Left renal pelvis (tissue), 4 donors: ENCODE measurements around the gene EVA1C. TPM values are rescaled to one million over a fixed set of nuclear protein-coding genes. Genes with fewer than 3 reads are reported as not detected.
"Not testable (repeated sequence)": the region's sequence is repeated elsewhere in the genome, so short reads cannot be mapped to it uniquely, and the experiment has no call there.

ENCODE experiments used
- DNase-seq, 4 donors: peaks; one replicate each; pipeline ENCODE4 v3.0.0-alpha.2; 2013; ENCODE audit warnings: low read depth in 4 of 4, low spot score in 3 of 4
- polyA plus RNA-seq, 4 donors: library from polyadenylated mRNA; unstranded; fragments of 120-200 nt; gene quantifications; one replicate each; pipeline ENCODE4 v1.2.1, GENCODE V29; 2013; ENCODE audit not compliant: insufficient read length in 4 of 4

Gene EVA1C
- polyA plus RNA-seq, 4 donors = 1.3 to 3.9 (median 2.4) TPM

- DNase-seq = no peak
These were observed 109.3 kb downstream of the EVA1C start for GRCh38 chr21:32521736-32522355.

DNA sequence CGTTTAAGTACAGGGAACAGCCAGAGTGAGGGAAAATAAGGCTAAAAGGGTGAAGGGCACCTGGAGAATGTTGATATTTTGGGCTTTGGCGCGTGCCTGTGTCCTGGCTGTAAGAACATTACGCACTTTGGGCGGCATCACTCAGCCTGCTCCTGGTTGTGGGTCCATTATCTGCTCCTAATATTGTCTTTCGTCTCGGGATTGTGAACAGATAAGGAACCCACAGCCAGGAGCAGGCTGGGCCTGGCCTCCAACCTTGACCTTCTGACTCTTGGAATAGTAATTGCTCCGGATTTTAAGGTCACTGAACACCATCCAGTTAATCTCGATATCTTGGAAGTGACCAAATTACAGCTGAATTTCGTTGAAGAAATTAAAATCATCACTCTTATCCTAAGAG lies 111.0 kb downstream of the EVA1C start:
- DNase-seq = no peak

DNA sequence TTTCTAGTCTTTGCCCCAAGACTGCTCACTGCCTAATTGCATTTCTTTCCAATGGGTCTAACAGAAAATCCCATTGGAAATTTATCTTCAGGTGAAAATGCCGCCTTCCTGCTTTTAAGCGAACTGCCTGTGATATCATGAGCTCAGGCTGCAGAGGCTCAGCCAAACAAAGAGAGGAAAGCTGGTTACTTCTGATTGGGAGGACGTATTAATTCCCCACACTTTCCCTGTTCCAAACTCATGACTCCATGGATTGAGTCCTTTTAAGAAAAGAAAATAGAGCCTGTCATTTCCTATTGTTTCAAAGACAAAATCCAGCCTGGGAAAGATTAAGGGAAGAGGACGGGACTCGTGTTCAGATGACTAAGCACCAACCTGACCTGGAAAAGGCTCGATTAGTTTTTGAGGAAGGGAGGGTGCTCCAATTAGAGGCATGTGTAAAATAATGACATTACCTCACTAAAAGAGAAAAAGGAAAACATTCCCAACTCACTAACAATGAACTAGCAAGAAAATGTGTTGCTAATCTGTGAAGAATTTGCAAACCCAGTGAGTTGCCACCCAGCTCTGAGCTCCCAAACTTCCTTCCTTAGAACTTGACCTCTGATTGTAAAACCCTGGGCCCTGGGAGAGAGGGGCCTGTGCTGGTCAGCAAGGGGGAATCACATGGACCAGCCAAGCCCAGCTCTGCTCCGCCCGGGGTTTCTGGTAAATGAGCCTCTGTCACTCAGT lies 111.6 kb downstream of the EVA1C start:
- no peak for DNase-seq

GRCh38 chr21:32525282-32525681 lies 112.8 kb downstream of the EVA1C start:
- DNase-seq = no peak

DNA sequence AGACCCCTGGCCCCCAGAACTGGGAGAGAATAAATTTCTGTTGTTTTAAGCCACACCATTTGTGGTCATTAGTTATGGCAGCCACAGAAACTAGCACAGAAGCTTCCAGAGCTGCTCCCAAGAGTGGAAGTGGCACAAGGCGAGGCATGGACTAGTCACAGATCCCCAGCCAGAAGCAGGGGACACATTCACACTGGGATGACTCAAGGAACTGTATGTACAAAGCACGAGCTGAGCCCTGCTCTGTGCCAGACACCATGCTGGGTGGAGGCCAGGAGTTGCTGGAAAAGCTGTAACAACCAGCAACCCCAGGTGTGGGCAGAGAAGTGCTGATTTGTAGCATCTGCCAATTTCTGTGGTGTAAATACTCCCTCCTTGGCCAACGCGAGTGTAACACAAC lies 117.2 kb downstream of the EVA1C start:
- DNase-seq = no peak

GRCh38 chr21:32530809-32531208 lies 118.3 kb downstream of the EVA1C start:
- not testable (repeated sequence) for DNase-seq

- not testable (repeated sequence) for DNase-seq
These were observed 119.1 kb downstream of the EVA1C start for GRCh38 chr21:32531561-32531960.

DNA sequence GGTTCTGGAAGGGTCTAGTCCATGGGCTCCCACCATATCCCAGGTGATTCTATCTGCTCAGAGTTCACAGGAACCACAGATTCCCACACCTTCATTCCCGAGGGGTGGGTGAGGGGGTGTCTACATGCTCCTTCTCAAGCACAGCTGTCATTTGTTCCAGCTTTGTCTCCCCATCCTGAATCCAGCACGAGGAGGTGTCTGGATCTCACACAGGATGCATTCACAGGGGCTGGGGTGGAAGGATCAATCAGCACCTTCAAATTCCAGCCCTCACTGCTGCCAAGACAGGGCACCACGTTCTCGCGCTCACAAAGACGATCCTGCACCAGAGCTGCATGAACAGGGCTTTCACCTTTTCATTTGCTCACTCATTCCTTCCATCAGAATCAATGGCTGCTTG lies 120.1 kb downstream of the EVA1C start:
- no peak for DNase-seq

DNA sequence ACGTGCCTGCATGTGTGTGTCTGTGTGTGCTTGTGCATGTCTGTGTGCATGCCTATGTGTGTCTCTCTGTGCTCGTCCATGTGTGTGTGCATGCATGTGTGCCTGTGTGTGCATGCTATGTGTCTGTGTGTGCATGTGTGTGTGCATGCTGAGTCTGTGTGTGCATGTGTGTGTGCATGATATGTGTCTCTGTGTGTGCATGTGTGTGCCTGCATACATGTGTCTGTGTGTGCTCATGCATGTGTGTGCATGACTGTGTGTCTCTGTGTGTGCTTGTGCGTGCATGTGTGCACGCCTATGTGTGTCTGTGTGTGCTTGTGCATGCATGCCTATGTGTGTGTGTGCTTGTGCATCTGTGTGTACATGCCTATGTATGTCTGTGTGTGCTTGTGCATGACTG lies 120.5 kb downstream of the EVA1C start:
- DNase-seq = no peak

DNA sequence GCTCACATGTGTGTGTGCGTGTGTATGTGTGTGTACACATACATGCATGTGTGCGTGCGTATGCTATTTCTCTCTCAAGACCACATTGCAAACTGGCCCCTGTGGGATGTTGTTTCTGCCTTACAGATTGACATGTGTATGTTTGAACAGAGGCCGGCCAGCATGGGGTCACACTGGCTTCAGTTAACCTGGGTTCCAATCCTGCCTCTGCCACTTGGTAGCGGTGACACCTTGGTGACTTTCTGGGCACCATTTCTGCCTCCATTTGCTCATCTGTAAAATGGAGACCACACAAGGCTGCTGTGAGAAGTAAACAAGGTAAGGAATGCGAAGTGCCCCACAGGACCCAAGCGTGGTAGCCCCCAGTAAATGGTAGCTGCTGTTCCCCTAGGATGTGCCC lies 121.1 kb downstream of the EVA1C start:
- no peak for DNase-seq

DNA sequence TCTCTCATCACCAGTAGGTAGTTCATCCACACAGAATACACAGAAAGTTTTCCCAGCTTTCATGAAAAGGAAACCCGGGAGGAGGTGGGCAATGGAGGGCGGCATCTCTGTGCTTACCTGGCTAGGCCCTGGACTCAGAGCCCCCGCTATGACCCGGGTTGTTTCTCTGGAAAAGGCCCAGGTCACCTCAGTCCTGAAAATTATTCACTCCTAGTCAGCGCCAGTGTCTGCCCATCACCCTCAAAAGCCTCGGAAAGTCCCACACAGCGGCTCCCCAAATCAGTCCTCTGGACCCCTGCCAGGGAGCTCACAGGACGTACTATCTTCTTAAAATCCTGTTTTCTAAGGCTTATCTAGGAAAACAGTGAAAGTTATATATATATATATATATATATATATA lies 121.6 kb downstream of the EVA1C start:
- no peak for DNase-seq

- DNase-seq = no peak
These were observed 123.1 kb downstream of the EVA1C start for GRCh38 chr21:32535612-32536011.

- DNase-seq = no peak
These were observed 125.0 kb downstream of the EVA1C start for GRCh38 chr21:32537569-32537881.

GRCh38 chr21:32538147-32538792 lies 125.8 kb downstream of the EVA1C start:
- DNase-seq = no peak

DNA sequence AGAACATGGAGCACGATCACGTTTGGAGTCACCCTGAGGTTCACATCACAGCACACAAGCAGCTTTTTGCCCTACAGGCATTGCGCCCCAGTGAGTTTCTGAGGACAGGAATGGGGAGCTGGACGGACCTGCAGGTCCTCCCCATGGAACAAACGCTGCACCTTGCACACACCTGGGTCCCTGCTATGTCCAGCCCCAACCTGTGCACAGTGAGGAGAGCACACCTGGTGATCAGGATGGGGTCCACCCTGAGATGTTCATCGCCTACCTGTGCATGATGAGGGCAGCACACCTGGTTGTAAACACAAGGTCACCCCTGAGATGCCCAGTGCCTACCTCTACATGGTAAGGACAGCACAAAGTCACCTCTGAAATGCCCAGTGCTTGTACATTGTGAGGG lies 126.9 kb downstream of the EVA1C start:
- no peak for DNase-seq

DNA sequence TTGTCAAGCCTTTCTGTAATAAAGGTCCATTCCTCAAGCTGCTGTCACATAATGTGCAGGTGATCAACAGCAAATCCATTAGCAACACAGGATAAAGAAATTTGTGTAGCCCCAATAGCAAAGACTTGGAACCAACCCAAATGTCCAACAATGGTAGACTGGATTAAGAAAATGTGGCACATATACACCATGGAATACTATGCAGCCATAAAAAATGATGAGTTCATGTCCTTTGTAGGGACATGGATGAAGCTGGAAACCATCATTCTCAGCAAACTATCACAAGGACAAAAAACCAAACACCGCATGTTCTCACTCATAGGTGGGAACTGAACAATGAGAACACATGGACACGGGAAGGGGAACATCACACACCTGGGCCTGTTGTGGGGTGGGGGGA lies 130.6 kb downstream of the EVA1C start:
- not testable (repeated sequence) for DNase-seq

DNA sequence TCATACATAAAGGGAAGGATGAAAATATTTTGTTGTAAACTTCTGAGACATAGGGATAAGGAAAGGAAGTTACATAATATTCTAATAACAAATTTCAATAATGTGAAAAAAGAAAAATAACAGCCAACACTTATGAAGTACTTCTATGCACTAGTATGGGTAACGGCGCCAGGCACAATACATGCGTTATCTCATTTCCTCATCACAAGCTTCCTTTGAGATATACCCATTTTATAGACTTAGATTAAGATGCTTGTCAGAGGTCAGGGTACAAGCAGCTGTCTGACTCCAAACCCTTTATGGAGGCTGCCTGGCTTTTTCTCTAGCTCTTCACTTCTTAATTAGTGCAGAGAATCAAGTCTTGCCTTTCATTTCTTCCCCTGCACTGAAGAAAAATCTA lies 131.5 kb downstream of the EVA1C start:
- no peak for DNase-seq

- no peak for DNase-seq
These were observed 132.2 kb downstream of the EVA1C start for GRCh38 chr21:32544697-32545096.

- DNase-seq = no peak
These were observed 133.5 kb downstream of the EVA1C start for GRCh38 chr21:32545948-32546441.

DNA sequence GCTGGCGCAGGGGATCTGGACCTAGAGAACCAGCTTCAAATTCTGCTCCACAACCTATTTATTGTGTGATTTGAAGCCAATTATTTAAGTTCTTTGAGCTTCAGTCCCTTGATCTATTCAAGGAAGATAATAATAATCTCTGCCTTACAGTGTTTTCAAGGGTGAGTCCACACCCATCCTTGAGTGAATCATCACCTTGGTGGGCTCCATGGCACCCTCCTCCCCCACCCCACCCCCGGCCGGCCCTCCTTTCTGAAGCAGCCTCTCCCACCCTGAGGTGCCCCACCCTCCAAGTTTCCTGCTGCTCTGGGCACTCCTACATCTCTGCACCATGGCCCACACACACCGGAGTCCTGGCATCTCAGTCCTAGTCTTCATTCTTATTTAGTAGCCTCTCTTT lies 134.5 kb downstream of the EVA1C start:
- DNase-seq = no peak

DNA sequence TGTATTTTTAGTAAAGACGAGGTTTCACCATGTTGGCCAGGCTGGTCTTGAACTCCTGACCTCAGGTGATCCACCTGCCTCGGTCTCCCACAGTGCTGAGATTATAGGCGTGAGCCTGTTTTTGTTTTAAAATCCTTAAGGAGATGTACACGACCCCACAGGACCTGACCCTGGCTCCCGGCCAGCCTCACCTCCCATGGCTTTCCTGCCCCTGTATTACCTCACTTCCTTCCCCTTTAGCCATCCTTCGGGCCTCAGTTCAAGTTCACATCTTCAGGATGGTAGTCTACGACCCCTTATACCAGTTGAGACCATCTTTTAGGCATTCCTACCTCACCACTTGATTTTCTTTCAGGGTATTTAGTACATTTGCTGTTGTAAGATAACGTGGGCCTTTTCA lies 136.5 kb downstream of the EVA1C start:
- no peak for DNase-seq

DNA sequence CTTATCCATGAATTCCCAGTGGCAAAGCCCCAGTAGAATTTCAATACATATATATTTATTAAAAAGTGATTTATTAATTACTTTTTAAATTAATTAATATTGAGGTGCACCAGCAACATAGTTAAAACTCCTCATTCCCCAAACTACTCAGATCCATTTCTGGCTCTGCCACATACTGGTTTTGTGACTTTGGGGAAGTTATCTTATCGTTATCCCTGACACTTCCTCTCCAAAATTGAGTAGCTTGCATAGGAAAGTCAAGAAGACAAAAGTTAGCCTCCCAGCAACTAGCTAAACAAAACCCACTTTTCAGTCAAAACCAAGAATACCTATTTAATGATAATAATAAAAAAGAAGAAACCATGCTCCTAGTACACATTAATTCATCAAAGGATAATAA lies 136.9 kb downstream of the EVA1C start:
- DNase-seq = no peak
